GM12872 (cell line): Measurements from ENCODE around the gene SAP30BP.

Source experiments
- TF ChIP-seq, protein P1 (sequence below): IDR thresholded peaks from 3 replicates; pipeline ENCODE4 v1.5.1; 2011; ENCODE audit warnings: low read depth, mild to moderate bottlenecking, low read length, moderate library complexity; ENCODE audit not compliant: insufficient read depth

SAP30BP gene

DNA sequence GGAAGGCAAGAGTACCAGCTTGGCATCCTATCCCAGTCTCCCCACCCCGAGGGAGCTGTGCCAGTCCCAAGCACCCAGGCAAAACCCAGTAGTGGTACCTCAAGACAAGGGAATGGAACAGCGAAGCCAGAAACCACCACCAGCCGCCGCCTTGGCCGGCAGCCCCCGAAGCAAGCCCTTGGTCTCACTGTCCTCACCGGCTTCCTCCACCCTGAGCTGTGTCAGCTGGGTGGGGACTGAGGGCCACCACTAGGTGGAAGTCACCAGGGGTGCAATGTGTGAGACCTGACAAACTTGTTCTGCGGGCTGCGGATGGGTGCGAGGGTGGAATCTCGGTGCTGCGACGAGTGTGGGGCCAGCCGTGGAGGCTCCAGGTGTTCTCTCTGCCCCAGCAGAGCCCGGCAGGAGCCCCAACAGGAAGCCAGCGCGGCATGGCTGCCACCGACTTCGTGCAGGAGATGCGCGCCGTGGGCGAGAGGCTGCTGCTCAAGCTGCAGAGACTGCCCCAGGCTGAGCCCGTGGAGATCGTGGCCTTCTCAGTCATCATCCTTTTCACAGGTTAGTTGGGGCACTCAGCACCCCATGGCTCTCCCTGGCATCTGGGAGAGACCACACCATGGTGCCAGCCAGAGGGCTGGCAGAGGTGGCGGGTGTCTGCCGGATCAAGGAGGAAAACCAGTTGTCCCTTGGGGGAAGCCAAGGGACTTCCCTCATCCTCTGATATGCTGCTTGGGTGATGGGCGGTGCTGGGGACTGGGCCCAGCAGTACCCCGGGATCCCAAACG is 27.2 kb upstream of the SAP30BP start:
- TF ChIP-seq, protein P1, sequence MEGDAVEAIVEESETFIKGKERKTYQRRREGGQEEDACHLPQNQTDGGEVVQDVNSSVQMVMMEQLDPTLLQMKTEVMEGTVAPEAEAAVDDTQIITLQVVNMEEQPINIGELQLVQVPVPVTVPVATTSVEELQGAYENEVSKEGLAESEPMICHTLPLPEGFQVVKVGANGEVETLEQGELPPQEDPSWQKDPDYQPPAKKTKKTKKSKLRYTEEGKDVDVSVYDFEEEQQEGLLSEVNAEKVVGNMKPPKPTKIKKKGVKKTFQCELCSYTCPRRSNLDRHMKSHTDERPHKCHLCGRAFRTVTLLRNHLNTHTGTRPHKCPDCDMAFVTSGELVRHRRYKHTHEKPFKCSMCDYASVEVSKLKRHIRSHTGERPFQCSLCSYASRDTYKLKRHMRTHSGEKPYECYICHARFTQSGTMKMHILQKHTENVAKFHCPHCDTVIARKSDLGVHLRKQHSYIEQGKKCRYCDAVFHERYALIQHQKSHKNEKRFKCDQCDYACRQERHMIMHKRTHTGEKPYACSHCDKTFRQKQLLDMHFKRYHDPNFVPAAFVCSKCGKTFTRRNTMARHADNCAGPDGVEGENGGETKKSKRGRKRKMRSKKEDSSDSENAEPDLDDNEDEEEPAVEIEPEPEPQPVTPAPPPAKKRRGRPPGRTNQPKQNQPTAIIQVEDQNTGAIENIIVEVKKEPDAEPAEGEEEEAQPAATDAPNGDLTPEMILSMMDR = 0 out of 3 replicates have a peak, but pooled peaks have one; percentile 7

DNA sequence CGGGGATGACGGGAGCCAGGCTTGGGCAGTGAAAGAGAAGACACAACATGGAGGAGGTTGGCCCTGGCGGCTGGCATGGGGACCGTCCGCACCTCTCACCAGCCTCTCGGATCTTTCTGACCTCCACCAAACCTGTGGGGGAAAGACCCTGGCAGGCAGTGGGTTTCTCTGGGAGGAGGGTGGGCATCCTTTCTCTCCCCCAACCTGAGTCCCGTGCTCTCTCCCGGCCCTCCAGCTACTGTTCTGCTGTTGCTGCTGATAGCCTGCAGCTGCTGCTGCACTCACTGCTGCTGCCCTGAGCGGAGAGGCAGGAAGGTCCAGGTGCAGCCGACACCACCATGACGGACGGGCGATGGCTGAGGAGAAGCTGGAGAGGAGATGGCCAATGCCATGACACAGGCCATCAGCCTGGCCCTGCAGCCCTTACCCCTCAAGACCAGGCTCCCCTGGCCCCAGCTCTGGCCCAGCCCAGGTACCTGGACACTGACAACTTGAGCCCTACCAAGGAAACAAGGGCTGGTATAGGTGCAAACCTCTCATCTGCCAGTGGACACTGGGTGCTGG is 26.5 kb upstream of the SAP30BP start:
- TF ChIP-seq, protein P1 = no peak

DNA sequence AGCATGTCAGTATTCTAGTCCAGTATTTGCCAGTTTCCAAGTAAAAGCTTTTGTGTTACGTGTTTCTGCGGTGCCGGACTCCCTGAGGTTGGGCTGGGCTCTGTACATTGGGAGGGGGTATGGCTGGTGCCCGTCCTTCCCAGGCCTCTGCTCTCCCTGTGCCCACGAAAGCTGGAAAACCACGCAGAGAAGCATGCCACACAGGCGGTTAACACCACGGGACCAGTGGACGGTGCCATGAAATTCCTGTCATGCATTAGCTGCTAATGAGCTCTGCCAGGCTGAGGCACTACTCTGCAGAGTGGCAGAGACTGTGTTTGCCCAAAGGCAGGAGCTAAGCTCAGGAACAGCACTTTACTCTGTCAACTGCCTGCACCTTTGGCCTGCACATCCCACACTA is 25.8 kb upstream of the SAP30BP start:
- TF ChIP-seq, protein P1 = no peak

DNA sequence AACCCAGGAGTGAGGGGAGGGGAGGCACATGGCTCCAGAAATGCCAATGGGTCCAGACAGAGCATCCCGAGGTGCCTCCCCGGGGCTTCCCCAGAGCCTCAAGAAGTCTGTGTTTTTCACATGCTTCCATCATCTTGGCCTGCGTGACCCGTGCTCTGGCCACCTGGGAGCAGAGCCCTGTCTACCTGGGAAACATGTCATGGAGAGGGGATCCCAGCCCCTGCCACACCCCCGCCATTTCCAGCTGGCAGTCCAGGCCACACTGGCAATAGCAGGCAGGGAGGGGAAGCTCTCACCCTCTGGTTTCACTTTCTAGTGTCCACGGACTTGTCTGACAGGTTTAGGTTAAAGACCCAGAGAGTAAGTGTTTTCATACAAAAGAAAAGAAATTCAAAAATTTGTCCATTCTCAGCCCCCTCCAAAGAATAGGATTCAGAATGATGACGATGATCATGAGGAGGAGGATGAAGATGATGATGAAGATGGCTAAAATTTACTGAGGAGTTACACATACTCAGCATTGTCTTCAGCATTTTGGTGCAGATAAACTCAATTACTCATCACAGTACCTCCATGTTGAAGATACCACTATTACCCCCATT is 24.9 kb upstream of the SAP30BP start:
- TF ChIP-seq, protein P1 = no peak

DNA sequence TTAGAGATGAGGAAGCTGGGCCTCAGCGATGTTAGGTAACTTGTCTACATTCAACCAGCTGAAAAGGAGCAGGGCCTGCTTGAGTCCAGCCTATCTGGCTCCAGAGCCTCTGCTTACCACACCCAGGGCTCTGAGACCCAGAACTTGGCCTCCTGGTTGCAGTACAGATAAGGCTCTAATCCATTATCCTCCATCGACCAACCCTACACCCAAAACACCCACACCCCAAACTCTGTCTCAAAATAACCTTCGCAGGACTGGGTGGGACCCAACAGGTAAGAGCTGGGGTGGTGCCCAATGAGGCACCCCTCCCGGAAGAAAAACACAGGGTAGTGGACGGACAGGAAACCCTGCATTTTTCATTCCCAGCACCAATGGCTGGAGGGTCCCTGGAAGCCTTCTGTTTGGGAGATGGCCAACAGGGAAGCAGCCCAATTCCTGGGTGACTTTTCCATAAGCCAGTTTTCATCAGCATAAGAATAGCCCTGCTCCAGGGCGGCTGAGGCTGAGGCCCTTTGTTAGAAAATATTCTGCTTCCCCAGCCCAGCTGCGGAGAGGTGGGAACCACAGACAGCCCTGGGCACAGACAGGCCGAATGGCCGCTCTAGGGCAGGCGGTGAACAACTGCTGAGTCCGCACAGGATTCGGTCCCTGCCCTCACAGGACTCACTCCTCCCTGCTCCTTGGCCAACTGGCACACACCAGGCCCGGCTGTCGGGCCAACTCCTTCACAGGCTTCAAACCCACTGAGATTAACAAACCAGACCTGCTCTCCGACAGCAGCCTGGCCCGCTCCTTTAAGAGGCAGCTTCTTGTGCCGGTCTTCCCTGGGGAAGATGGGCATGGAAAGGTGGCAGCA is 24.1 kb upstream of the SAP30BP start:
- TF ChIP-seq, protein P1 = no peak

DNA sequence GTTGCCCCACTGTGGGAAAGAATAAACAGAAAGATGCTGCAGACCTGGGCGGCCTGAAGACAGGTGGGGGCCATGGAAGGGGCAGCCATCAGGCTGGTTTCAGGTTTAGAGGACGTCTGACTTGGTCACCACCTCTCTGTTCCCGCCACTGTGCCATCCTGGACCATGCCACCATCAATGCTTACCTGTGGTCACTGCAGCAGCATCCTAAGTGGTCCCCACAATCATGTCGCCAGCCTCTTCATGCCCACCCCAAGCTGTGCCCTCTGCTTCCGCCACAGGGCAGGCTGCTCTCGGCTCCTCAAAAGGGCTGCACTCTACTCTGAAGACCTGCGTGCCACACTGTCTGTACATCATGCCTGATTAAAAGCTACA is 23.5 kb upstream of the SAP30BP start:
- TF ChIP-seq, protein P1 = no peak

DNA sequence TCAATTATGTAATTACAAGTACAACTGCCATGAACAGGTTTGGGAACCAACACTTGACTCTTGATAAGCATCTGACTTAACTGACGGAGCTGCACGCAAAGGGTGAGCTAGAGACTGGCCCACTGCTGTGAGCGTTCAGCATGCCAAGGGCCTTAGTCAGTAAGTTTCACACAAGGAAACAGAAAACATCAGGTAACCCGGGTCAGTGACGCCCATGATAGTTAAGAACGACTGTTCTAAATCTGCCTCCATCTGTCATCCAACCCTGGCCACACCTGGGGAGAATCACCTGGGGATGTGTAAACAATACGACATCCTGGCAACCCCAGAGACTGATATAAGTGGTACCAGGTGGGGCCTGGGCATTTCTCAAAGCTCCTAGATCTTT is 21.6 kb upstream of the SAP30BP start:
- TF ChIP-seq, protein P1 = no peak
